Measurements from ENCODE around the gene PRR9.
"Not testable (repeated sequence)": the region's sequence is repeated elsewhere in the genome, so short reads cannot be mapped to it uniquely, and the experiment has no call there.

The PRR9 gene

DNA sequence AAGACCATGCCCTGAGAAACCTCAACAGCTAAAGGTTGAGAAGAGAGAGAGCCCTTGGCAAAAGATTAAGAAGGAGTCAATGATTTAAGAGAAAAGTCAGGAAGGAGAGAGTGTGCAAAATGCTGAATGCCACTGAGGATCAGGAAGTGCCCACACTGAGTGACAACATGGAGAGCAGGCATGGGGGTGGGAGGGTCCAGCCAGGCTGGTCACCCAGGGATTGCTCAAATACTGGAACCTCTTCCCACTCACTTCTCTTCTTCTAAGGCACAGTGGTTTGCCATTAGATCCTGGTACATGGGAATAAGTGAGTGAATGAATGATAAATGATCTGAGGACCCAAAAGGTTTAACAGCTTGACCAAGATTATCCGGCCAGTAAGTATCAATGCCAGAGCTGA, 11.1 kb downstream of the PRR9 start:
- TF ChIP-seq, protein P1, sequence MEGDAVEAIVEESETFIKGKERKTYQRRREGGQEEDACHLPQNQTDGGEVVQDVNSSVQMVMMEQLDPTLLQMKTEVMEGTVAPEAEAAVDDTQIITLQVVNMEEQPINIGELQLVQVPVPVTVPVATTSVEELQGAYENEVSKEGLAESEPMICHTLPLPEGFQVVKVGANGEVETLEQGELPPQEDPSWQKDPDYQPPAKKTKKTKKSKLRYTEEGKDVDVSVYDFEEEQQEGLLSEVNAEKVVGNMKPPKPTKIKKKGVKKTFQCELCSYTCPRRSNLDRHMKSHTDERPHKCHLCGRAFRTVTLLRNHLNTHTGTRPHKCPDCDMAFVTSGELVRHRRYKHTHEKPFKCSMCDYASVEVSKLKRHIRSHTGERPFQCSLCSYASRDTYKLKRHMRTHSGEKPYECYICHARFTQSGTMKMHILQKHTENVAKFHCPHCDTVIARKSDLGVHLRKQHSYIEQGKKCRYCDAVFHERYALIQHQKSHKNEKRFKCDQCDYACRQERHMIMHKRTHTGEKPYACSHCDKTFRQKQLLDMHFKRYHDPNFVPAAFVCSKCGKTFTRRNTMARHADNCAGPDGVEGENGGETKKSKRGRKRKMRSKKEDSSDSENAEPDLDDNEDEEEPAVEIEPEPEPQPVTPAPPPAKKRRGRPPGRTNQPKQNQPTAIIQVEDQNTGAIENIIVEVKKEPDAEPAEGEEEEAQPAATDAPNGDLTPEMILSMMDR (IDR thresholded peaks at IDR 0.05; ENCODE audit: insufficient read depth, low read depth, low read length, missing control alignments) = no peak
- no peak for DNase-seq (ENCODE audit: low read depth)
- no peak overlapping the region for H3K4me3 ChIP-seq (ENCODE audit: low read depth, low read length)

DNA sequence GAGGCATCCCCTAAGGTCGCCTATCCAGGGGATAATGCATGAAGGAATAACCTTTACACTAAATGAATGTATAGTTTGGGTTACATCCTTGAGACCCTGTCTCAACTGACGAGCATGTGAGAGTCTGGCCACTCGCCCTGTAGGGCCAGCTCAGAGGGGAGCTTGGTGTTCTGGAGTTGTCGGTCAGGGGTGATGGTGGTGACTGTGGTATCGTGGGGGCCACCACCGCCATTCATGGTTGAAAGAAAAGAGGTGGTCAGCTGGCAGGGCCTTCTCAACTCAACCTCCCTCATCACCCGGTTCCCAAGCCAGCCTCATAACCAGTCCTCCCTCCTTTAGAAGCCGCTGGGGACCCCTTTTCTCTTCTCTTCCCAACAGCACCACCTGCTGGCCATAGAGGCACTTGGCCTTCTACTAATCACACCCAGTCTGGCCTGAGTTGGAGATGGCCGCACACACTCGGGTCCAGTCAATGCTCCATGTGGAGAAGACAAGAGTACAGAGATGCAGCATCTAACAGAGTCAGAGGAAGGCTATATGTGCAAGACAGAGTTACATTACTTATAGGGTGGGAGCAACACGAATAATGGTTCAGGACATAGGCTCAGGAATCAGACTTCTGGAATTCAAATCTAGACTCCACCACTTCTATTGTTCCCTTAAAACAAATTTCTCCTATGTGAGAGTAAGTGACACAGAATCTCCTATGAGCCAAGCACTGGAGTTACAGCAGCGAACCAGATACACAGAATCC, 11.9 kb downstream of the PRR9 start:
- TF ChIP-seq, protein P1 (IDR thresholded peaks at IDR 0.05; ENCODE audit: insufficient read depth, low read depth, low read length, missing control alignments) = peak; percentile 51
- peak; percentile 21 for DNase-seq (ENCODE audit: low read depth)
- H3K4me3 ChIP-seq (ENCODE audit: low read depth, low read length) = not testable (repeated sequence)

GRCh38 chr1:153231363-153231762, 14.0 kb downstream of the PRR9 start:
- H3K4me3 ChIP-seq (ENCODE audit: low read depth, low read length) = no peak overlapping the region
- TF ChIP-seq, protein P1 (IDR thresholded peaks at IDR 0.05; ENCODE audit: insufficient read depth, low read depth, low read length, missing control alignments) = no peak
- no peak for DNase-seq (ENCODE audit: low read depth)

GRCh38 chr1:153231785-153232184, 14.4 kb downstream of the PRR9 start:
- no peak overlapping the region for H3K4me3 ChIP-seq (ENCODE audit: low read depth, low read length)
- TF ChIP-seq, protein P1 (IDR thresholded peaks at IDR 0.05; ENCODE audit: insufficient read depth, low read depth, low read length, missing control alignments) = no peak
- DNase-seq (ENCODE audit: low read depth) = no peak

GRCh38 chr1:153232553-153232952, 15.2 kb downstream of the PRR9 start:
- no peak overlapping the region for H3K4me3 ChIP-seq (ENCODE audit: low read depth, low read length)
- TF ChIP-seq, protein P1 (IDR thresholded peaks at IDR 0.05; ENCODE audit: insufficient read depth, low read depth, low read length, missing control alignments) = no peak
- DNase-seq (ENCODE audit: low read depth) = no peak

GRCh38 chr1:153233448-153233847, 16.1 kb downstream of the PRR9 start:
- DNase-seq (ENCODE audit: low read depth) = no peak
- TF ChIP-seq, protein P1 (IDR thresholded peaks at IDR 0.05; ENCODE audit: insufficient read depth, low read depth, low read length, missing control alignments) = no peak
- no peak overlapping the region for H3K4me3 ChIP-seq (ENCODE audit: low read depth, low read length)

DNA sequence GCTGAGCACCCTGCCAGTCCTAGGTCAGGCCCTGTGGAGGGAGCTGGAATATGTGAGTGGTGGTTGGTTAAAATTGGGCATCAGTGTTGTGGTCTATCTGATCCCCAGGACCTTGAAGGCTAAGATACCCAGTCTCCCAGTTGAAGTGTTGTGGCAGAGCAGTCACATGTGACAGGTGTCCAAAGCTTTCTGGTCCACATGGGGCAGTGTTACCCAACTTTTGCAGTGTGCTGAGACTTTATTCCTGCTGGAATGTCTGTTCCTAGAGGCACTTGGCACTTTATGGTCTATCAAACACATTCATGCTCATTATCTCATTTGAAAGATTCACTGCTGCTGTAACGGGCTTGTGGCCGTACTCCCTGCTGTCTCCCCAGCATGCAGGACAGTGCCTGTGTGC, 21.1 kb downstream of the PRR9 start:
- no peak for DNase-seq (ENCODE audit: low read depth)
- TF ChIP-seq, protein P1 (IDR thresholded peaks at IDR 0.05; ENCODE audit: insufficient read depth, low read depth, low read length, missing control alignments) = peak; percentile 19

More for the DNA sequence above, 21.1 kb downstream of the PRR9 start:
- no peak overlapping the region for H3K4me3 ChIP-seq (ENCODE audit: low read depth, low read length)
